Measurements from ENCODE around the gene OSBP. TPM values are rescaled to one million over a fixed set of nuclear protein-coding genes. Genes with fewer than 3 reads are reported as not detected.

The OSBP gene
- total and polyA plus RNA-seq, 4 donors: 16.5 to 92.5 (median 36.5) TPM

- Histone ChIP-seq H3K36me3 (ENCODE audit: control insufficient read depth in 4 of 4, insufficient read depth in 3 of 4, low read depth in 1 of 4, low read length in 3 of 4) (no peaks in the 10 kb centered on the region), H3K9ac (ENCODE audit: low read depth in 1 of 2, low read length in 2 of 2) (no peak overlapping the region), H3K27ac (ENCODE audit: low read depth in 1 of 2, low read length in 2 of 2) (no peak overlapping the region), H3K4me1 (ENCODE audit: control insufficient read depth in 4 of 4, insufficient read depth in 4 of 4, low read length in 3 of 4) (peaks cover 0 to 20% (median 6%) of the 10 kb centered on the region in 4 donors), H3K27me3 (ENCODE audit: control insufficient read depth in 4 of 4, insufficient read depth in 4 of 4, low read length in 3 of 4) (no peaks in the 10 kb centered on the region), H3K9me3 (ENCODE audit: control insufficient read depth in 4 of 4, low read length in 3 of 4) (peaks cover 0 to 9% (median 0%) of the 10 kb centered on the region in 4 donors), H3K4me3 (ENCODE audit: low read depth in 1 of 3, low read length in 3 of 3) (no peak overlapping the region)
- TF ChIP-seq GABPA (IDR thresholded peaks at IDR 0.05 in 1 of 2, conservative IDR thresholded peaks at IDR 0.05 in 1 of 2) (no peak), HNF4A (conservative IDR thresholded peaks at IDR 0.05) (no peak), REST (IDR thresholded peaks at IDR 0.05) (no peak), HNF4G (IDR thresholded peaks at IDR 0.05) (no peak), JUND (IDR thresholded peaks at IDR 0.05) (no peak), RXRA (IDR thresholded peaks at IDR 0.05) (no peak)
- WGBS: 34% methylated on average over 8 of the region's 8 CpGs
- no peak for DNase-seq (ENCODE audit: low spot score)
These were observed 55.7 kb downstream of the OSBP start for GRCh38 chr11:59559886-59560285.

DNA sequence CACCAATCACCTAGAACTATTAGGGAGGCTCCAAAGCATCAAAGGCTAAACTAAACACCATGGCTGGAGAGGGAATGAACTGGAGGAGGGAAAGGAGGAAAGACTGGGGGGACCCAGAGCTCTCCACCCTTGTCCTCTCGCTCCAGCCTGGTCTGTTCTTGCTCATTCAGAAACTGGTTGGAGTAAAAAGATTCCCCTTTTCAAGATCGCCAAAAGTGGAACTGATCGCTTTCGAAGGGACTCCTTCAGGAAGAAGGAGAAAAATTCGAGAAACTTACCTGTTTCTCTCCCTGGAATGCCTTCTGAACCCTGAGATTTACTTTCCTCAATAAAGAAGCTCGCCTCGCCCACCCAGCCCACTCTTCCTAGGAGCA, 57.3 kb downstream of the OSBP start:
- Histone ChIP-seq H3K9me3 (ENCODE audit: control insufficient read depth in 4 of 4, low read length in 3 of 4) (peaks cover 0 to 9% (median 0%) of the 10 kb centered on the region in 4 donors), H3K9ac (ENCODE audit: low read depth in 1 of 2, low read length in 2 of 2) (no peak overlapping the region), H3K4me1 (ENCODE audit: control insufficient read depth in 4 of 4, insufficient read depth in 4 of 4, low read length in 3 of 4) (peaks cover 0 to 20% (median 6%) of the 10 kb centered on the region in 4 donors), H3K4me3 (ENCODE audit: low read depth in 1 of 3, low read length in 3 of 3) (no peak overlapping the region), H3K27ac (ENCODE audit: low read depth in 1 of 2, low read length in 2 of 2) (no peak overlapping the region), H3K36me3 (ENCODE audit: control insufficient read depth in 4 of 4, insufficient read depth in 3 of 4, low read depth in 1 of 4, low read length in 3 of 4) (no peaks in the 10 kb centered on the region), H3K27me3 (ENCODE audit: control insufficient read depth in 4 of 4, insufficient read depth in 4 of 4, low read length in 3 of 4) (no peaks in the 10 kb centered on the region)
- TF ChIP-seq HNF4A (conservative IDR thresholded peaks at IDR 0.05): no peak
- no peak for TF ChIP-seq NR2F2 (IDR thresholded peaks at IDR 0.05)
- no peak for TF ChIP-seq FOXA1 (IDR thresholded peaks at IDR 0.05)
- TF ChIP-seq HNF4G (IDR thresholded peaks at IDR 0.05): no peak
- TF ChIP-seq SP1 (IDR thresholded peaks at IDR 0.05): no peak
- no peak for TF ChIP-seq RAD21 (IDR thresholded peaks at IDR 0.05)
- TF ChIP-seq REST (IDR thresholded peaks at IDR 0.05): no peak
- TF ChIP-seq, protein P1, sequence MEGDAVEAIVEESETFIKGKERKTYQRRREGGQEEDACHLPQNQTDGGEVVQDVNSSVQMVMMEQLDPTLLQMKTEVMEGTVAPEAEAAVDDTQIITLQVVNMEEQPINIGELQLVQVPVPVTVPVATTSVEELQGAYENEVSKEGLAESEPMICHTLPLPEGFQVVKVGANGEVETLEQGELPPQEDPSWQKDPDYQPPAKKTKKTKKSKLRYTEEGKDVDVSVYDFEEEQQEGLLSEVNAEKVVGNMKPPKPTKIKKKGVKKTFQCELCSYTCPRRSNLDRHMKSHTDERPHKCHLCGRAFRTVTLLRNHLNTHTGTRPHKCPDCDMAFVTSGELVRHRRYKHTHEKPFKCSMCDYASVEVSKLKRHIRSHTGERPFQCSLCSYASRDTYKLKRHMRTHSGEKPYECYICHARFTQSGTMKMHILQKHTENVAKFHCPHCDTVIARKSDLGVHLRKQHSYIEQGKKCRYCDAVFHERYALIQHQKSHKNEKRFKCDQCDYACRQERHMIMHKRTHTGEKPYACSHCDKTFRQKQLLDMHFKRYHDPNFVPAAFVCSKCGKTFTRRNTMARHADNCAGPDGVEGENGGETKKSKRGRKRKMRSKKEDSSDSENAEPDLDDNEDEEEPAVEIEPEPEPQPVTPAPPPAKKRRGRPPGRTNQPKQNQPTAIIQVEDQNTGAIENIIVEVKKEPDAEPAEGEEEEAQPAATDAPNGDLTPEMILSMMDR (IDR thresholded peaks at IDR 0.05; ENCODE audit: low read depth, low read length, missing input control): no peak
- no peak for TF ChIP-seq FOXA2 (IDR thresholded peaks at IDR 0.05)
- TF ChIP-seq ZBTB33 (IDR thresholded peaks at IDR 0.05): no peak
- TF ChIP-seq EGR1 (IDR thresholded peaks at IDR 0.05; ENCODE audit: low read depth in 2 of 2): no peak
- no peak for DNase-seq (ENCODE audit: low spot score)
- 58% methylated on average over 7 of the region's 7 CpGs for WGBS
